H9 (cell line): ENCODE data around the gene HOXC13. TPM values are rescaled to one million over a fixed set of nuclear protein-coding genes. Genes with fewer than 3 reads are reported as not detected.

Source experiments
- DNase-seq: peaks from one replicate; pipeline ENCODE4 v3.0.0-alpha.2; 2017
- H2AFZ ChIP-seq: one replicate; pipeline ENCODE4 v1.6.1; 2013; ENCODE audit warnings: mild to moderate bottlenecking, low read length, control low read depth, moderate library complexity
- H2AK5ac ChIP-seq: 2 replicates; pipeline ENCODE4 v1.6.1; 2013; ENCODE audit warnings: low read length, control low read depth, mixed read lengths; ENCODE audit not compliant: insufficient read length
- H2BK120ac ChIP-seq: one replicate; pipeline ENCODE4 v1.6.1; 2013; ENCODE audit warnings: low read depth, mild to moderate bottlenecking, low read length, control low read depth, inconsistent platforms; ENCODE audit not compliant: poor library complexity, severe bottlenecking
- H2BK12ac ChIP-seq: 2 replicates; pipeline ENCODE4 v1.6.1; 2013; ENCODE audit warnings: low read length, control low read depth, mixed read lengths, low read depth; ENCODE audit not compliant: insufficient read length
- H2BK15ac ChIP-seq: 2 replicates; pipeline ENCODE4 v1.6.1; 2013; ENCODE audit warnings: low read depth, low read length, control low read depth
- H2BK20ac ChIP-seq: one replicate; pipeline ENCODE4 v1.6.1; 2013; ENCODE audit warnings: low read depth, mild to moderate bottlenecking, low read length, control low read depth, inconsistent platforms; ENCODE audit not compliant: poor library complexity, severe bottlenecking
- H2BK5ac ChIP-seq: 2 replicates; pipeline ENCODE4 v1.6.1; 2013; ENCODE audit warnings: low read length, control low read depth, mixed read lengths; ENCODE audit not compliant: insufficient read length
- H3K14ac ChIP-seq: 2 replicates; pipeline ENCODE4 v1.6.1; 2013; ENCODE audit warnings: low read length, control low read depth; ENCODE audit not compliant: insufficient read depth
- H3K18ac ChIP-seq: 2 replicates; pipeline ENCODE4 v1.6.1; 2013; ENCODE audit warnings: low read depth, mild to moderate bottlenecking, mixed read lengths, low read length, control low read depth; ENCODE audit not compliant: insufficient read length
- H3K23ac ChIP-seq: 2 replicates; pipeline ENCODE4 v1.6.1; 2013; ENCODE audit warnings: low read length, control low read depth, mixed read lengths, low read depth; ENCODE audit not compliant: insufficient read length
- H3K23me2 ChIP-seq: 2 replicates; pipeline ENCODE4 v1.6.1; 2013; ENCODE audit warnings: low read depth, mild to moderate bottlenecking, mixed read lengths, low read length, control low read depth; ENCODE audit not compliant: insufficient read length, poor library complexity, severe bottlenecking
- H3K27ac ChIP-seq: 2 replicates; pipeline ENCODE4 v1.5.1; 2013; ENCODE audit warnings: low read length, control low read depth, mixed read lengths, low read depth; ENCODE audit not compliant: insufficient read length
- H3K27me3 ChIP-seq: 2 replicates; pipeline ENCODE4 v1.6.1; 2013; ENCODE audit warnings: low read length, control low read depth, inconsistent platforms; ENCODE audit not compliant: insufficient read depth
- H3K4ac ChIP-seq: 2 replicates; pipeline ENCODE4 v1.6.1; 2013; ENCODE audit warnings: low read depth, mild to moderate bottlenecking, control low read depth, inconsistent platforms, low read length, moderate library complexity
- H3K4me1 ChIP-seq: 2 replicates; pipeline ENCODE4 v1.6.1; 2013; ENCODE audit warnings: low read length, control low read depth, inconsistent platforms; ENCODE audit not compliant: insufficient read depth
- H3K4me2 ChIP-seq: 2 replicates; pipeline ENCODE4 v1.6.1; 2013; ENCODE audit warnings: low read length, control low read depth, mixed read lengths; ENCODE audit not compliant: insufficient read length, insufficient read depth
- H3K56ac ChIP-seq: 2 replicates; pipeline ENCODE4 v1.6.1; 2013; ENCODE audit warnings: low read depth, mild to moderate bottlenecking, mixed read lengths, low read length, control low read depth; ENCODE audit not compliant: insufficient read length
- H3K79me1 ChIP-seq: 2 replicates; pipeline ENCODE4 v1.6.1; 2013; ENCODE audit warnings: low read depth, mild to moderate bottlenecking, moderate library complexity, low read length, control low read depth, inconsistent platforms; ENCODE audit not compliant: insufficient read depth, poor library complexity, severe bottlenecking
- H3K79me2 ChIP-seq: 2 replicates; pipeline ENCODE4 v1.6.1; 2013; ENCODE audit warnings: low read length, control low read depth, inconsistent platforms; ENCODE audit not compliant: insufficient read depth
- H3K9ac ChIP-seq: 2 replicates; pipeline ENCODE4 v1.6.1; 2013; ENCODE audit warnings: low read length, control low read depth, mixed read lengths; ENCODE audit not compliant: insufficient read length; ENCODE audit errors: extremely low read depth
- H3K9me3 ChIP-seq: one replicate; pipeline ENCODE4 v1.6.1; 2013; ENCODE audit warnings: low read depth, low read length, inconsistent platforms; ENCODE audit not compliant: control insufficient read depth
- H3T11ph ChIP-seq: one replicate; pipeline ENCODE4 v1.6.1; 2013; ENCODE audit warnings: mild to moderate bottlenecking, low read length, control low read depth, inconsistent platforms
- H4K20me1 ChIP-seq: one replicate; pipeline ENCODE4 v1.6.1; 2013; ENCODE audit not compliant: control insufficient read depth, insufficient read length, insufficient read depth
- H4K5ac ChIP-seq: 2 replicates; pipeline ENCODE4 v1.6.1; 2013; ENCODE audit warnings: low read depth, mild to moderate bottlenecking, mixed read lengths, low read length, control low read depth; ENCODE audit not compliant: insufficient read length
- H4K8ac ChIP-seq: replicated peaks from 2 replicates; pipeline ENCODE4 v1.6.1; 2013; ENCODE audit warnings: low read length, control low read depth, mixed read lengths, low read depth; ENCODE audit not compliant: insufficient read length
- H4K91ac ChIP-seq: 2 replicates; pipeline ENCODE4 v1.6.1; 2013; ENCODE audit warnings: low read depth, mild to moderate bottlenecking, moderate library complexity, mixed read lengths, low read length, control low read depth; ENCODE audit not compliant: insufficient read length
- H3K27ac Mint-ChIP-seq, 3 experiments: 2 replicates in 2 of 3; 3 replicates in 1 of 3; pipeline ENCODE4 v1.8.0; 2020 to 2021; ENCODE audit warnings: mixed read lengths in 3 of 3, mild to moderate bottlenecking in 1 of 3, moderate library complexity in 1 of 3
- H3K27me3 Mint-ChIP-seq: 2 replicates; pipeline ENCODE4 v1.8.0; 2021; ENCODE audit warnings: low read depth, mild to moderate bottlenecking, moderate library complexity, mixed read lengths
- H3K36me3 Mint-ChIP-seq, 3 experiments: 2 replicates in 2 of 3; 3 replicates in 1 of 3; pipeline ENCODE4 v1.8.0; 2020 to 2021; ENCODE audit warnings: low read depth in 3 of 3, mixed read lengths in 3 of 3; ENCODE audit not compliant: insufficient read depth in 1 of 3
- H3K4me1 Mint-ChIP-seq, 2 experiments: 2 replicates each; pipeline ENCODE4 v1.8.0; 2020; ENCODE audit warnings: mixed read lengths in 2 of 2
- H3K4me3 Mint-ChIP-seq, 2 experiments: 2 replicates in 1 of 2; 3 replicates in 1 of 2; pipeline ENCODE4 v1.8.0; 2020 to 2021; ENCODE audit warnings: mild to moderate bottlenecking in 2 of 2, mixed read lengths in 2 of 2, moderate library complexity in 1 of 2
- H3K9me3 Mint-ChIP-seq, 2 experiments: 2 replicates in 1 of 2; 3 replicates in 1 of 2; pipeline ENCODE4 v1.8.0; 2020; ENCODE audit warnings: mild to moderate bottlenecking in 2 of 2, mixed read lengths in 2 of 2, moderate library complexity in 1 of 2
- WGBS: extraction: QIAGEN DNeasy Blood & Tissue Kit; methylation state at CpG from one replicate; pipeline ENCODE4 v1.1.7; 2013; ENCODE audit warnings: missing lambda C conversion rate, low lambda C conversion rate, mixed read lengths; ENCODE audit not compliant: insufficient read length; ENCODE audit errors: extremely low coverage; 5-methylcytosine and 5-hydroxymethylcytosine counted together
- total RNA-seq: library from RNA; stranded (reverse); gene quantifications from 2 replicates; pipeline ENCODE4 v1.2.1, GENCODE V29; 2021
- TF ChIP-seq, protein P1 (sequence below): fragments of 200-600 bp; sonication (generic); conservative IDR thresholded peaks from 3 replicates; pipeline ENCODE4 v1.8.0; 2021; ENCODE audit warnings: antibody characterized with exemption, mild to moderate bottlenecking

Gene HOXC13
- total RNA-seq, 1 experiment from 2014 or later, result not detected

GRCh38 chr12:53987787-53988230 is 49.2 kb downstream of the HOXC13 start:
- no peak for DNase-seq
- Histone ChIP-seq H4K5ac (no peak overlapping the region), H3T11ph (no peak overlapping the region), H3K18ac (no peak overlapping the region), H3K79me2 (no peaks in the 10 kb centered on the region), H3K27me3 (peaks cover 96% of the 10 kb centered on the region), H4K91ac (no peak overlapping the region), H3K56ac (no peak overlapping the region), H3K14ac (no peak overlapping the region), H2BK120ac (no peak overlapping the region), H3K9ac (no peak overlapping the region), H2AFZ (no peak overlapping the region), H2BK20ac (no peak overlapping the region), H2BK5ac (no peak overlapping the region), H4K8ac (no peak overlapping the region), H3K79me1 (no peaks in the 10 kb centered on the region), H4K20me1 (no peaks in the 10 kb centered on the region), H3K4ac (no peak overlapping the region), H3K23ac (no peak overlapping the region), H2BK15ac (no peak overlapping the region), H3K4me1 (no peaks in the 10 kb centered on the region), H3K4me2 (no peak overlapping the region), H2AK5ac (no peak overlapping the region), H3K23me2 (no peaks in the 10 kb centered on the region), H3K27ac (no peak overlapping the region), H3K9me3 (no peaks in the 10 kb centered on the region), H2BK12ac (no peak overlapping the region)
- Mint-ChIP-seq H3K4me1 (peaks cover 3 to 11% of the 10 kb centered on the region in 2 experiments; a peak in 2 of 4 replicates), H3K27me3 (peaks cover 100% of the 10 kb centered on the region), H3K36me3 (no peaks in the 10 kb centered on the region; a peak in 2 of 7 replicates), H3K9me3 (peaks cover 3 to 11% of the 10 kb centered on the region in 2 experiments; a peak in 4 of 5 replicates), H3K27ac (no peak overlapping the region), H3K4me3 (no peak overlapping the region)
- no CpG with 5 or more reads among the region's 4 CpGs for WGBS
- TF ChIP-seq, protein P1, sequence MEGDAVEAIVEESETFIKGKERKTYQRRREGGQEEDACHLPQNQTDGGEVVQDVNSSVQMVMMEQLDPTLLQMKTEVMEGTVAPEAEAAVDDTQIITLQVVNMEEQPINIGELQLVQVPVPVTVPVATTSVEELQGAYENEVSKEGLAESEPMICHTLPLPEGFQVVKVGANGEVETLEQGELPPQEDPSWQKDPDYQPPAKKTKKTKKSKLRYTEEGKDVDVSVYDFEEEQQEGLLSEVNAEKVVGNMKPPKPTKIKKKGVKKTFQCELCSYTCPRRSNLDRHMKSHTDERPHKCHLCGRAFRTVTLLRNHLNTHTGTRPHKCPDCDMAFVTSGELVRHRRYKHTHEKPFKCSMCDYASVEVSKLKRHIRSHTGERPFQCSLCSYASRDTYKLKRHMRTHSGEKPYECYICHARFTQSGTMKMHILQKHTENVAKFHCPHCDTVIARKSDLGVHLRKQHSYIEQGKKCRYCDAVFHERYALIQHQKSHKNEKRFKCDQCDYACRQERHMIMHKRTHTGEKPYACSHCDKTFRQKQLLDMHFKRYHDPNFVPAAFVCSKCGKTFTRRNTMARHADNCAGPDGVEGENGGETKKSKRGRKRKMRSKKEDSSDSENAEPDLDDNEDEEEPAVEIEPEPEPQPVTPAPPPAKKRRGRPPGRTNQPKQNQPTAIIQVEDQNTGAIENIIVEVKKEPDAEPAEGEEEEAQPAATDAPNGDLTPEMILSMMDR, result no peak
